Measurements from ENCODE around the gene ANOS1. TPM values are rescaled to one million over a fixed set of nuclear protein-coding genes. Genes with fewer than 3 reads are reported as not detected.

ANOS1 gene
- total RNA-seq, 2 donors from 2014 or later, result 23.6 to 31.9 TPM

DNA sequence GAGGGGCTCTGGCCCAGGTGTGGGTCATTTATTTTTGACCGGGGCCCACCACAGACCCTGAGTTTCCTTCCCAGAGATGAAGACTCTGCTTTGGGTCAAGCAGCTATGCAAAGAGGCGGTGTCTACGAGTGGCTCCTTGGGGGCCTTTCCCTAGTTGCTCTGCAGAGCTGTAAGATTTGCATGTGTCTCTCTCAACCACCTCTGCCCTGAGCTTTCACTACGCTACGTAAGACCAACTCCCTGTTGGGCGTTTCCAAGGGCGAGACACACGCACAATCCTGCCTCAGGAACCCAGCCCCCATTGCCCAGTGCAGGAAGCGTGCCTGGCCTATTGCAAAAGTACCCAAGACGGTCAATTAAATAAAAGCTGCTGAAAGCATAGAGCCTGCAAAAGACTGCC lies 10.0 kb upstream of the ANOS1 start:
- no peaks in the 10 kb centered on the region for H3K9me3 ChIP-seq
- no peak for TF ChIP-seq POLR2AphosphoS5 (IDR thresholded peaks at IDR 0.05)
- TF ChIP-seq, protein P1, sequence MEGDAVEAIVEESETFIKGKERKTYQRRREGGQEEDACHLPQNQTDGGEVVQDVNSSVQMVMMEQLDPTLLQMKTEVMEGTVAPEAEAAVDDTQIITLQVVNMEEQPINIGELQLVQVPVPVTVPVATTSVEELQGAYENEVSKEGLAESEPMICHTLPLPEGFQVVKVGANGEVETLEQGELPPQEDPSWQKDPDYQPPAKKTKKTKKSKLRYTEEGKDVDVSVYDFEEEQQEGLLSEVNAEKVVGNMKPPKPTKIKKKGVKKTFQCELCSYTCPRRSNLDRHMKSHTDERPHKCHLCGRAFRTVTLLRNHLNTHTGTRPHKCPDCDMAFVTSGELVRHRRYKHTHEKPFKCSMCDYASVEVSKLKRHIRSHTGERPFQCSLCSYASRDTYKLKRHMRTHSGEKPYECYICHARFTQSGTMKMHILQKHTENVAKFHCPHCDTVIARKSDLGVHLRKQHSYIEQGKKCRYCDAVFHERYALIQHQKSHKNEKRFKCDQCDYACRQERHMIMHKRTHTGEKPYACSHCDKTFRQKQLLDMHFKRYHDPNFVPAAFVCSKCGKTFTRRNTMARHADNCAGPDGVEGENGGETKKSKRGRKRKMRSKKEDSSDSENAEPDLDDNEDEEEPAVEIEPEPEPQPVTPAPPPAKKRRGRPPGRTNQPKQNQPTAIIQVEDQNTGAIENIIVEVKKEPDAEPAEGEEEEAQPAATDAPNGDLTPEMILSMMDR (IDR thresholded peaks at IDR 0.05), result no peak
- TF ChIP-seq POLR2A (IDR thresholded peaks at IDR 0.05), result no peak
- no peaks in the 10 kb centered on the region for H3K4me1 ChIP-seq (replicated peaks)
- intact Hi-C loops (cut with DNase I), result no loop called here
- no peaks in the 10 kb centered on the region for H3K27me3 ChIP-seq (replicated peaks; ENCODE audit: insufficient read depth)
- H3K27ac ChIP-seq, result no peak overlapping the region
- WGBS, result 93% methylated on average over 10 of the region's 10 CpGs
- H3K36me3 ChIP-seq, result no peaks in the 10 kb centered on the region
- H3K4me3 ChIP-seq, result no peak overlapping the region
- DNase-seq (ENCODE audit: low spot score), result no peak

DNA sequence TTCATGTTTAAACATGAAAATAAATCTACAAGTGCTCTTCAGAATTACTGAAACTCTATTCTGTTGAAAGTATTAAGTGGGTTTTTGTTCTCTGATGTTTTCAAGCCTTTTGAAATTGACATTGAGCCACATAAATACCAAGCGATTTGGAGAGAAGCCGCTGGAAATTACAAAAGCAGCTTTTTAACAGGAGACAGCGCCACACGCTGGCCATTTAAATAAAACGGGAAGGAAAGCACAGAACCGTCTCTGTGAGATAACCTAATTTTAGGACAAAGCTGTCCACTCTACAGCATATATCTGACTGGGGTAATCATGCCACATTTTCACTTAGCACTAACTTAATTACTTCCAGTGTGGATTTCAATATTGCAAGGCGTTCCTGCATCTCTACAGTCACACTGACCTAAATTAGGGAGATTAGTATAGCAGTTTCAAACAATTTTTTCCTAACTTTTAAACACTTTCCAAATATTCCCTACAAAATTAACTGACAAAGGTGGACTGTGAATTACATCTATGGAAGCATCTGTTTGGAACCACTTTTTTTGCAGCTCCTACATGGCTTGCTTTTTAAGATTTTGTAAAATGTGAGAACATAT lies 6.8 kb upstream of the ANOS1 start:
- WGBS, result under 1% methylated on average over 7 of the region's 7 CpGs
- no peak overlapping the region for H3K27ac ChIP-seq
- no peaks in the 10 kb centered on the region for H3K4me1 ChIP-seq (replicated peaks)
- H3K4me3 ChIP-seq, result no peak overlapping the region
- intact Hi-C loops (cut with DNase I), result loop anchor here (5.0 to 10.0 kb wide), 2 partner anchors 554 to 741 kb away; no protein-coding TSS in a partner anchor
- peak; percentile 27 for DNase-seq (ENCODE audit: low spot score)
- H3K27me3 ChIP-seq (replicated peaks; ENCODE audit: insufficient read depth), result no peaks in the 10 kb centered on the region
- TF ChIP-seq, protein P1 (IDR thresholded peaks at IDR 0.05), result peak in 3 of 4 experiments; percentile 58 to 63 (median 59)
- TF ChIP-seq POLR2A (IDR thresholded peaks at IDR 0.05), result no peak
- TF ChIP-seq POLR2AphosphoS5 (IDR thresholded peaks at IDR 0.05), result no peak
- no peaks in the 10 kb centered on the region for H3K36me3 ChIP-seq
- H3K9me3 ChIP-seq, result no peaks in the 10 kb centered on the region

DNA sequence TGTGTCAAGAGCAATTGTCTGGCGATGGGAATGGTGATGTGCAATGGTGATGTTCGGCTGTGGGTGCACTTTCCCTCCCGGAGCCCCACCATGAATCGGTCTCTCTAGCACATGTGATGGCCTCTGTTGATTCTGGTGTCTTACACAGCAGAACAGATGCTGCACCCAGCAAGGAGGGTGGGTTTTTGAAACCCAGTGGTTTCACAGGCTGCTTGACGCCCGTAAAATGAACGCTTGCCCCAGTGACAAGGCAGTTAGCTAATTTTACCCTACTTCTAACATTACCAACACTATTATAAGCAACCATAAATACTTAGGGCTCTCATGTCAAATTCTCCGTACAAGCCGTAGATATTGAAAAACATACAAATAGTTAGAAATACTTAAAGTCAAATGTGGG lies 5.9 kb upstream of the ANOS1 start:
- no peaks in the 10 kb centered on the region for H3K4me1 ChIP-seq (replicated peaks)
- H3K27me3 ChIP-seq (replicated peaks; ENCODE audit: insufficient read depth), result no peaks in the 10 kb centered on the region
- intact Hi-C loops (cut with DNase I), result loop anchor here (5.0 to 10.0 kb wide), 2 partner anchors 553 to 741 kb away; no protein-coding TSS in a partner anchor
- DNase-seq (ENCODE audit: low spot score), result no peak
- no peak overlapping the region for H3K4me3 ChIP-seq
- no peaks in the 10 kb centered on the region for H3K9me3 ChIP-seq
- no peaks in the 10 kb centered on the region for H3K36me3 ChIP-seq
- no peak for TF ChIP-seq POLR2AphosphoS5 (IDR thresholded peaks at IDR 0.05)
- TF ChIP-seq, protein P1 (IDR thresholded peaks at IDR 0.05), result no peak
- TF ChIP-seq POLR2A (IDR thresholded peaks at IDR 0.05), result no peak
- WGBS, result 77% methylated on average over 9 of the region's 9 CpGs
- no peak overlapping the region for H3K27ac ChIP-seq

DNA sequence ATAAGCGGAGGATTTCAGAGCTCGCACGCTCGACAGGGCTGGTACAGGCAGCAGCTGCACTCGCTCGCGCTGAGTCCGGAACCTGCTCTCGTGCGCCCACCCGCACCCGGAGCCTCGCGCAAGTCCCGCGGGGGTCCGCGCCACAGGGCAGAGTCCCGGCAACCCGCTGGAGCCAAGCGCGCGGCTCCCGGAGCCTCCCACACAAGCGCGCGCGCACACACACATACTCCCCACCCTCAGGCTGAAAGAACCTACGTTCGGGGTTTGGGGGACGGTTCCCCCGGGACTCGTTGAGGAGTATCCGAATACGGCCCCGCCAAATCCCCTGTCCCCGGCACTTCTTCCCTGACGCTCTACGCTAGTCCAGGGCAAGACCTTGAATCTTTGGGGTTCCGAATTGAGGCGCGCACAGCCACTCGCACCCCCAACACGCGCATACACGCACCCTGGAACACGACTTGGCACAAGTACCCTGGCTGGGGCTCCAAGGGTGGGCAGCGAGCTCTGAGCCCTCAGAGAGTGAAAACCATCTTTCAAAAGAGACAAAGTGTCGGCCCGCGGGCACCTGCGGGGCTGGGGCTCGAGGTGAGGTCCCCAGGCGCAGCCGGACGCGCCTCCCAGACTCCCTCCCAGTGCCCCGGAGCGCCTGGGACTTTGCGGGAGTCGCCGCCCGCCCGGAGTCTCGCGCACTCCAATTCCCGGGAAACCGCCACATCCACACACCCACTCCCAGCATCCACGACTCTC lies 952 bp downstream of the ANOS1 start:
- Histone ChIP-seq H3K27me3 (replicated peaks; ENCODE audit: insufficient read depth) (no peaks in the 10 kb centered on the region), H3K27ac (peak overlapping the region; percentile 8 to 54), H3K9me3 (no peaks in the 10 kb centered on the region), H3K36me3 (no peaks in the 10 kb centered on the region), H3K4me1 (replicated peaks) (no peaks in the 10 kb centered on the region), H3K4me3 (peak overlapping the region; percentile 37 to 47)
- TF ChIP-seq POLR2A (IDR thresholded peaks at IDR 0.05) (no peak), POLR2AphosphoS5 (IDR thresholded peaks at IDR 0.05) (no peak)
- TF ChIP-seq, protein P1 (IDR thresholded peaks at IDR 0.05), result no peak
- 0% methylated on average over 22 of the region's 69 CpGs for WGBS
- peak; percentile 4 for DNase-seq (ENCODE audit: low spot score)
- intact Hi-C loops (cut with DNase I), result loop anchor here (10.0 kb wide), 1 partner anchor 546 kb away; no protein-coding TSS in a partner anchor
